NCI-H460 (cell line): ENCODE results near the gene FBXO47. TPM values are rescaled to one million over a fixed set of nuclear protein-coding genes. Genes with fewer than 3 reads are reported as not detected.

Experiments
- small RNA-seq, 2 experiments: library from RNA; depleted of rRNA; stranded (forward); fragments of <200 nt; gene quantifications; one replicate each; pipeline ENCODE3, GENCODE V24; 2014
- total RNA-seq: library from RNA; depleted of rRNA; stranded (reverse); fragments of >200 nt; shearing (Covaris generic); gene quantifications from 2 replicates; pipeline ENCODE4 v1.2.3, GENCODE V29; 2014; rRNA removed

The FBXO47 gene
- total RNA-seq, 1 experiment from 2014 or later = not detected

Small RNA genes lying within 50 kb of the gene (small RNA-seq; reads per million reads assigned to genes)
- 0 reads per million in 2 experiments for gene MIR6779

Other genes with a start within 250 kb of the FBXO47 start
- 8.0 and 11.2 TPM in 2 replicates for gene CISD3, start 237.1 kb downstream of the FBXO47 start, total RNA-seq
- gene PCGF2, start 219.1 kb downstream of the FBXO47 start, total RNA-seq = 9.1 and 10.4 TPM in 2 replicates
- gene PSMB3, start 214.7 kb downstream of the FBXO47 start, total RNA-seq = 232 and 247 TPM in 2 replicates
- gene PIP4K2B, start 167.8 kb downstream of the FBXO47 start, total RNA-seq = 34.7 and 35.6 TPM in 2 replicates
- gene CWC25, start 142.1 kb downstream of the FBXO47 start, total RNA-seq = 10.8 and 17.5 TPM in 2 replicates
- 2,388 and 2,583 TPM in 2 replicates for gene RPL23, start 113.7 kb downstream of the FBXO47 start, total RNA-seq
- gene LASP1, start 97.3 kb downstream of the FBXO47 start, total RNA-seq = 73.7 and 77.6 TPM in 2 replicates
- gene PLXDC1, start 184.2 kb upstream of the FBXO47 start, total RNA-seq = 0.10 TPM in 1 of 2 replicates, not detected in the other
- not detected in 2 replicates for gene ARL5C, start 198.8 kb upstream of the FBXO47 start, total RNA-seq
- gene CACNB1, start 230.3 kb upstream of the FBXO47 start, total RNA-seq = 3.4 and 3.6 TPM in 2 replicates
- gene RPL19, start 232.9 kb upstream of the FBXO47 start, total RNA-seq = 4,756 and 4,857 TPM in 2 replicates